Esophagus (tissue), 2 donors: Measurements from ENCODE around the gene FBXW5. TPM values are rescaled to one million over a fixed set of nuclear protein-coding genes. Genes with fewer than 3 reads are reported as not detected.

Experiments used
- H3K27ac ChIP-seq, 2 donors: one replicate each; pipeline ENCODE4 v1.5.1; 2013; ENCODE audit warnings: low read depth in 2 of 2, mild to moderate bottlenecking in 2 of 2, inconsistent platforms in 1 of 2, low read length in 1 of 2, moderate library complexity in 1 of 2
- H3K27me3 ChIP-seq, 2 donors: one replicate each; pipeline ENCODE4 v1.6.1; 2013; ENCODE audit warnings: low read length in 2 of 2, control low read depth in 1 of 2, mild to moderate bottlenecking in 1 of 2; ENCODE audit not compliant: insufficient read depth in 2 of 2, control insufficient read depth in 1 of 2
- H3K36me3 ChIP-seq, 2 donors: one replicate each; pipeline ENCODE4 v1.6.1; 2013; ENCODE audit warnings: low read length in 1 of 2; ENCODE audit not compliant: control insufficient read depth in 2 of 2, insufficient read depth in 2 of 2
- H3K4me1 ChIP-seq, 2 donors: one replicate each; pipeline ENCODE4 v1.6.1; 2013; ENCODE audit warnings: low read length in 1 of 2; ENCODE audit not compliant: control insufficient read depth in 2 of 2, insufficient read depth in 2 of 2
- H3K4me3 ChIP-seq, 2 donors: one replicate each; pipeline ENCODE4 v1.5.1; 2013; ENCODE audit warnings: low read length in 2 of 2, mild to moderate bottlenecking in 2 of 2, low read depth in 1 of 2, moderate library complexity in 1 of 2
- H3K9me3 ChIP-seq, 2 donors: one replicate each; pipeline ENCODE4 v1.6.1; 2013; ENCODE audit warnings: mild to moderate bottlenecking in 2 of 2, low read depth in 1 of 2, low read length in 1 of 2, moderate library complexity in 1 of 2; ENCODE audit not compliant: control insufficient read depth in 2 of 2, insufficient read depth in 1 of 2
- WGBS, 2 donors: extraction: QIAGEN DNeasy Blood & Tissue Kit; methylation state at CpG; one replicate each; pipeline ENCODE4 v1.1.7; 2013; 5-methylcytosine and 5-hydroxymethylcytosine counted together
- polyA plus RNA-seq, 2 donors: library from polyadenylated mRNA; stranded (reverse); fragments of 200-250 nt; gene quantifications; one replicate each; pipeline ENCODE4 v1.2.3, GENCODE V29; 2013
- donor health status: healthy with polysubstance abuse.
- donor health status: Bipolar disorder and iron deficiency.

The FBXW5 gene
- polyA plus RNA-seq, 2 donors: 91.4 to 97.3 TPM

- peaks cover 13 to 42% of the 10 kb centered on the region in 2 donors for H3K36me3 ChIP-seq
- WGBS, 2 donors: 15 to 16% methylated on average over 57 to 61 of the region's 61 CpGs
- peak overlapping the region; percentile 84 to 89 for H3K27ac ChIP-seq
- H3K27me3 ChIP-seq: no peaks in the 10 kb centered on the region
- H3K4me1 ChIP-seq: peaks cover 8 to 15% of the 10 kb centered on the region in 2 donors
- H3K9me3 ChIP-seq: no peaks in the 10 kb centered on the region
- peak overlapping the region; percentile 81 to 94 for H3K4me3 ChIP-seq
Observed at GRCh38 chr9:136943291-136944211, 987 bp downstream of the FBXW5 start.

- Histone ChIP-seq H3K27me3 (no peaks in the 10 kb centered on the region), H3K4me3 (peak overlapping the region; percentile 81 to 94), H3K9me3 (no peaks in the 10 kb centered on the region), H3K27ac (no peak overlapping the region), H3K36me3 (peaks cover 13 to 45% of the 10 kb centered on the region in 2 donors), H3K4me1 (peaks cover 8 to 12% of the 10 kb centered on the region in 2 donors)
- 92 to 95% methylated on average over 16 of the region's 16 CpGs for WGBS, 2 donors
Observed at GRCh38 chr9:136942881-136943230, 1.7 kb downstream of the FBXW5 start.

- WGBS, 2 donors: 91 to 92% methylated on average over 55 to 60 of the region's 60 CpGs
- Histone ChIP-seq H3K4me3 (no peak overlapping the region), H3K27ac (no peak overlapping the region), H3K27me3 (no peaks in the 10 kb centered on the region), H3K4me1 (peaks cover 8 to 12% of the 10 kb centered on the region in 2 donors), H3K36me3 (peaks cover 16 to 51% of the 10 kb centered on the region in 2 donors), H3K9me3 (no peaks in the 10 kb centered on the region)
Observed at GRCh38 chr9:136942112-136942880, 2.2 kb downstream of the FBXW5 start.

GRCh38 chr9:136941231-136942111 is 3.1 kb downstream of the FBXW5 start:
- H3K4me1 ChIP-seq: peaks cover 8 to 12% of the 10 kb centered on the region in 2 donors
- WGBS, 2 donors: 92% methylated on average over 55 of the region's 55 CpGs
- H3K4me3 ChIP-seq: no peak overlapping the region
- H3K27ac ChIP-seq: no peak overlapping the region
- no peaks in the 10 kb centered on the region for H3K27me3 ChIP-seq
- peaks cover 16 to 51% of the 10 kb centered on the region in 2 donors for H3K36me3 ChIP-seq
- no peaks in the 10 kb centered on the region for H3K9me3 ChIP-seq

- 90 to 92% methylated on average over 41 to 42 of the region's 42 CpGs for WGBS, 2 donors
- H3K36me3 ChIP-seq: peaks cover 16 to 51% of the 10 kb centered on the region in 2 donors
- H3K4me1 ChIP-seq: peaks cover 8 to 12% of the 10 kb centered on the region in 2 donors
- H3K4me3 ChIP-seq: no peak overlapping the region
- no peak overlapping the region for H3K27ac ChIP-seq
- no peaks in the 10 kb centered on the region for H3K27me3 ChIP-seq
- H3K9me3 ChIP-seq: no peaks in the 10 kb centered on the region
Observed at GRCh38 chr9:136940526-136941230, 3.9 kb downstream of the FBXW5 start.

GRCh38 chr9:136939996-136940525 is 4.5 kb downstream of the FBXW5 start:
- H3K27ac ChIP-seq: no peak overlapping the region
- no peak overlapping the region for H3K4me3 ChIP-seq
- H3K9me3 ChIP-seq: no peaks in the 10 kb centered on the region
- WGBS, 2 donors: 67% methylated on average over 16 of the region's 16 CpGs
- H3K36me3 ChIP-seq: peaks cover 16 to 51% of the 10 kb centered on the region in 2 donors
- no peaks in the 10 kb centered on the region for H3K27me3 ChIP-seq
- H3K4me1 ChIP-seq: peaks cover 8 to 12% of the 10 kb centered on the region in 2 donors

GRCh38 chr9:136939431-136939995 is 5.0 kb downstream of the FBXW5 start:
- Histone ChIP-seq H3K4me1 (peaks cover 8 to 12% of the 10 kb centered on the region in 2 donors), H3K9me3 (no peaks in the 10 kb centered on the region), H3K36me3 (peaks cover 16 to 51% of the 10 kb centered on the region in 2 donors), H3K4me3 (no peak overlapping the region), H3K27ac (no peak overlapping the region), H3K27me3 (no peaks in the 10 kb centered on the region)
- 88 to 91% methylated on average over 28 of the region's 28 CpGs for WGBS, 2 donors

GRCh38 chr9:136937186-136938001 is 7.1 kb downstream of the FBXW5 start:
- Histone ChIP-seq H3K27ac (no peak overlapping the region), H3K9me3 (no peaks in the 10 kb centered on the region), H3K27me3 (no peaks in the 10 kb centered on the region), H3K36me3 (peaks cover 16 to 41% of the 10 kb centered on the region in 2 donors), H3K4me3 (peak overlapping the region in 1 of 2 donors; percentile 8), H3K4me1 (peaks cover 0 to 2% of the 10 kb centered on the region in 2 donors)
- WGBS, 2 donors: 91 to 93% methylated on average over 15 of the region's 15 CpGs
